GM12878 (cell line): ENCODE data around the gene KPNA1. TPM values are rescaled to one million over a fixed set of nuclear protein-coding genes. Genes with fewer than 3 reads are reported as not detected.
A peak's percentile ranks its signal among the peaks of the same experiment; 100 is the strongest.

ENCODE experiments used
- ESRRA ChIP-seq: IDR thresholded peaks from 2 replicates; pipeline ENCODE4 v1.6.1; 2012; ENCODE audit warnings: mild to moderate bottlenecking, low read length, improper control_type of control experiment
- GABPA ChIP-seq: IDR thresholded peaks from 2 replicates; pipeline ENCODE4 v1.6.1; 2014; ENCODE audit warnings: antibody characterized with exemption, low read depth, mild to moderate bottlenecking, inconsistent platforms
- IKZF2 ChIP-seq, 2 experiments: fragments of 450-650 bp; IDR thresholded peaks; 2 replicates each; pipeline ENCODE4 v1.6.1; 2017; ENCODE audit warnings: mild to moderate bottlenecking in 2 of 2, moderate library complexity in 2 of 2
- MEF2A ChIP-seq: IDR thresholded peaks from 2 replicates; pipeline ENCODE4 v1.6.1; 2011; ENCODE audit warnings: low read depth, mild to moderate bottlenecking, low read length, moderate library complexity; ENCODE audit not compliant: insufficient read depth
- MYC ChIP-seq: IDR thresholded peaks from 2 replicates; pipeline ENCODE4 v1.6.1; 2011; ENCODE audit warnings: mild to moderate bottlenecking, low read length, moderate library complexity, inconsistent platforms; ENCODE audit not compliant: insufficient read depth, insufficient replicate concordance, insufficient read length, severe bottlenecking
- NFIC ChIP-seq: IDR thresholded peaks from 2 replicates; pipeline ENCODE4 v1.6.1; 2012; ENCODE audit warnings: low read depth, mild to moderate bottlenecking, inconsistent platforms, low read length, moderate library complexity
- RUNX3 ChIP-seq: IDR thresholded peaks from 2 replicates; pipeline ENCODE4 v1.6.1; 2012; ENCODE audit warnings: low read length, inconsistent platforms
- SMAD1 ChIP-seq: fragments of 450-650 bp; IDR thresholded peaks from 2 replicates; pipeline ENCODE4 v1.6.1; 2018; ENCODE audit warnings: mild to moderate bottlenecking, low read depth; ENCODE audit not compliant: partially characterized antibody
- SUZ12 ChIP-seq: fragments of 200-600 bp; sonication (generic); IDR thresholded peaks from one replicate; pipeline ENCODE4 v1.6.1; 2018; ENCODE audit warnings: antibody characterized with exemption, mild to moderate bottlenecking; ENCODE audit not compliant: unreplicated experiment
- ZBED1 ChIP-seq: IDR thresholded peaks from 2 replicates; pipeline ENCODE4 v1.6.1; 2016; ENCODE audit warnings: borderline replicate concordance
- ZSCAN29 ChIP-seq: fragments of 450-650 bp; IDR thresholded peaks from 2 replicates; pipeline ENCODE4 v1.6.1; 2017; ENCODE audit warnings: mild to moderate bottlenecking, moderate library complexity
- ZZZ3 ChIP-seq: IDR thresholded peaks from 2 replicates; pipeline ENCODE4 v1.6.1; 2011; ENCODE audit warnings: low read depth; ENCODE audit not compliant: control insufficient read depth, insufficient read length
- polyA plus RNA-seq, 11 experiments: library from polyadenylated mRNA; depleted of rRNA in 4 of 11; unstranded in 6 of 11; stranded (reverse) in 5 of 11; fragments of >200 nt; fragmentation: Nextera tagmentation in 4 of 11; fragmentation: Illumina TruSeq in 1 of 11; extraction: Ambion mirVana in 4 of 11; extraction: Trizol in 1 of 11; gene quantifications; 1 replicate in 1 of 11; 2 replicates in 10 of 11; pipeline versions ENCODE4 v1.2.1 to v1.2.3, GENCODE V29; 2011 to 2016; ENCODE audit warnings: inconsistent platforms in 2 of 11, missing spikeins in 2 of 11, low read depth in 1 of 11
- total RNA-seq, 4 experiments: library from RNA; depleted of rRNA in 3 of 4; stranded (reverse); fragments of >200 nt in 3 of 4; fragmentation: Illumina TruSeq in 1 of 4; extraction: Trizol in 1 of 4; gene quantifications; 2 replicates each; pipeline versions ENCODE4 v1.2.1 to v1.2.3, GENCODE V29; 2013 to 2021
- TF ChIP-seq, protein P1 (sequence below): fragments of 450-650 bp; IDR thresholded peaks from 2 replicates; pipeline ENCODE4 v1.6.1; 2016; ENCODE audit warnings: mild to moderate bottlenecking
- TF ChIP-seq, protein P2 (sequence below): IDR thresholded peaks from 2 replicates; pipeline ENCODE4 v1.6.1; 2012; ENCODE audit warnings: low read depth, low read length, improper control_type of control experiment
- TF ChIP-seq, protein P3 (sequence below): fragments of 450-650 bp; formaldehyde crosslinking; IDR thresholded peaks from 2 replicates; pipeline ENCODE4 v1.4.0; 2020; ENCODE audit warnings: mild to moderate bottlenecking, moderate library complexity
- TF ChIP-seq, protein P4 (sequence below): IDR thresholded peaks from 2 replicates; pipeline ENCODE4 v1.6.1; 2011; ENCODE audit warnings: borderline replicate concordance, low read depth, mild to moderate bottlenecking, moderate library complexity, mixed read lengths, low read length; ENCODE audit not compliant: insufficient read depth; ENCODE audit errors: extremely low read length
- TF ChIP-seq, protein P5 (sequence below): fragments of 150-350 bp; IDR thresholded peaks from 2 replicates; pipeline ENCODE4 v1.6.1; 2014; ENCODE audit warnings: mild to moderate bottlenecking, low read depth, low read length
- TF ChIP-seq, protein P6 (sequence below): IDR thresholded peaks from 2 replicates; pipeline ENCODE4 v1.6.1; 2012; ENCODE audit warnings: low read length, inconsistent platforms
- TF ChIP-seq, protein P7 (sequence below): IDR thresholded peaks from 2 replicates; pipeline ENCODE4 v1.6.1; 2012; ENCODE audit warnings: low read depth, low read length, improper control_type of control experiment

Gene KPNA1
- total and polyA plus RNA-seq, 10 of the 15 experiments (the other 5 are each of a cell fraction or from before 2014, with no cell fraction given) = 8.5 to 52.7 (median 41.0) TPM

DNA sequence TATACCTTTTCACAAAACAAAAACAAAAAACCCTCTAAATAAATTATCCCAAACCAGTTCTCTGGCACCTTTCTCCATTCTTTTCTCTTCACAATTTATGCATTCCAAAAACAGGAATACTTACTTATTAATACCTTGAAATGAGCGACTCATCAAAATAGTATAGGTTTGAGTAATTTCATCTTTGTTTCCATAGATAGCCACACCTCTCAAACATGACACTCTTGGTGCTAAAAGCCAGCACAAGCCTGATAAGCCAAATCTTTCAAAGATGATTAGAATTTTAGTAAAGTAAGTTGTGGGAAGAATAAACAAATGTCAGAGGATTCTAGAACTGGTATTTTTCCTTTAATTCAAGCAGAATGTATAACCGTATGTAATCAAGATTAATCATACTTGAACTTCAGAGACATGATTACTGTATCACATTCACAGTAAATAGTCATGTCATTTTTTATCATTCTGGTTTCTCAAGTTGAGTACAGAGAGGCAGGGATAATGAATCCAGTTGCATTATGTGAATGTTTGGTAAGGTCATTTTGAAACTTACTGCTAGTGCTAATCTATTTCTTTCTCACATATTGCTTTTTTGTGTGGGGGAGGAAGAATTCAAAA is 86.8 kb downstream of the KPNA1 start (continued):
- TF ChIP-seq, protein P1, sequence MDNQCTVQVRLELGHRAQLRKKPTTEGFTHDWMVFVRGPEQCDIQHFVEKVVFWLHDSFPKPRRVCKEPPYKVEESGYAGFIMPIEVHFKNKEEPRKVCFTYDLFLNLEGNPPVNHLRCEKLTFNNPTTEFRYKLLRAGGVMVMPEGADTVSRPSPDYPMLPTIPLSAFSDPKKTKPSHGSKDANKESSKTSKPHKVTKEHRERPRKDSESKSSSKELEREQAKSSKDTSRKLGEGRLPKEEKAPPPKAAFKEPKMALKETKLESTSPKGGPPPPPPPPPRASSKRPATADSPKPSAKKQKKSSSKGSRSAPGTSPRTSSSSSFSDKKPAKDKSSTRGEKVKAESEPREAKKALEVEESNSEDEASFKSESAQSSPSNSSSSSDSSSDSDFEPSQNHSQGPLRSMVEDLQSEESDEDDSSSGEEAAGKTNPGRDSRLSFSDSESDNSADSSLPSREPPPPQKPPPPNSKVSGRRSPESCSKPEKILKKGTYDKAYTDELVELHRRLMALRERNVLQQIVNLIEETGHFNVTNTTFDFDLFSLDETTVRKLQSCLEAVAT = no peak
- TF ChIP-seq, protein P2, sequence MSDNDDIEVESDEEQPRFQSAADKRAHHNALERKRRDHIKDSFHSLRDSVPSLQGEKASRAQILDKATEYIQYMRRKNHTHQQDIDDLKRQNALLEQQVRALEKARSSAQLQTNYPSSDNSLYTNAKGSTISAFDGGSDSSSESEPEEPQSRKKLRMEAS = no peak
- TF ChIP-seq MEF2A (0 out of 2 replicates have a peak, but pooled peaks have one; percentile 31), RUNX3 (no peak; the same call in 1 of the 2 replicates), NFIC (peak; percentile 87), ZBED1 (0 out of 2 replicates have a peak, but pooled peaks have one; percentile 39), SMAD1 (no peak), ZZZ3 (no peak), GABPA (0 out of 2 replicates have a peak, but pooled peaks have one; percentile 17), MYC (no peak), IKZF2 (IDR thresholded peaks at IDR 0.05) (0 out of 4 replicates have a peak, but pooled peaks of 1 of the 2 experiments have one; percentile 12), ESRRA (no peak), SUZ12 (no peak), ZSCAN29 (no peak)
- TF ChIP-seq, protein P3, sequence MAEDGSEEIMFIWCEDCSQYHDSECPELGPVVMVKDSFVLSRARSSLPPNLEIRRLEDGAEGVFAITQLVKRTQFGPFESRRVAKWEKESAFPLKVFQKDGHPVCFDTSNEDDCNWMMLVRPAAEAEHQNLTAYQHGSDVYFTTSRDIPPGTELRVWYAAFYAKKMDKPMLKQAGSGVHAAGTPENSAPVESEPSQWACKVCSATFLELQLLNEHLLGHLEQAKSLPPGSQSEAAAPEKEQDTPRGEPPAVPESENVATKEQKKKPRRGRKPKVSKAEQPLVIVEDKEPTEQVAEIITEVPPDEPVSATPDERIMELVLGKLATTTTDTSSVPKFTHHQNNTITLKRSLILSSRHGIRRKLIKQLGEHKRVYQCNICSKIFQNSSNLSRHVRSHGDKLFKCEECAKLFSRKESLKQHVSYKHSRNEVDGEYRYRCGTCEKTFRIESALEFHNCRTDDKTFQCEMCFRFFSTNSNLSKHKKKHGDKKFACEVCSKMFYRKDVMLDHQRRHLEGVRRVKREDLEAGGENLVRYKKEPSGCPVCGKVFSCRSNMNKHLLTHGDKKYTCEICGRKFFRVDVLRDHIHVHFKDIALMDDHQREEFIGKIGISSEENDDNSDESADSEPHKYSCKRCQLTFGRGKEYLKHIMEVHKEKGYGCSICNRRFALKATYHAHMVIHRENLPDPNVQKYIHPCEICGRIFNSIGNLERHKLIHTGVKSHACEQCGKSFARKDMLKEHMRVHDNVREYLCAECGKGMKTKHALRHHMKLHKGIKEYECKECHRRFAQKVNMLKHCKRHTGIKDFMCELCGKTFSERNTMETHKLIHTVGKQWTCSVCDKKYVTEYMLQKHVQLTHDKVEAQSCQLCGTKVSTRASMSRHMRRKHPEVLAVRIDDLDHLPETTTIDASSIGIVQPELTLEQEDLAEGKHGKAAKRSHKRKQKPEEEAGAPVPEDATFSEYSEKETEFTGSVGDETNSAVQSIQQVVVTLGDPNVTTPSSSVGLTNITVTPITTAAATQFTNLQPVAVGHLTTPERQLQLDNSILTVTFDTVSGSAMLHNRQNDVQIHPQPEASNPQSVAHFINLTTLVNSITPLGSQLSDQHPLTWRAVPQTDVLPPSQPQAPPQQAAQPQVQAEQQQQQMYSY = no peak
- TF ChIP-seq, protein P4, sequence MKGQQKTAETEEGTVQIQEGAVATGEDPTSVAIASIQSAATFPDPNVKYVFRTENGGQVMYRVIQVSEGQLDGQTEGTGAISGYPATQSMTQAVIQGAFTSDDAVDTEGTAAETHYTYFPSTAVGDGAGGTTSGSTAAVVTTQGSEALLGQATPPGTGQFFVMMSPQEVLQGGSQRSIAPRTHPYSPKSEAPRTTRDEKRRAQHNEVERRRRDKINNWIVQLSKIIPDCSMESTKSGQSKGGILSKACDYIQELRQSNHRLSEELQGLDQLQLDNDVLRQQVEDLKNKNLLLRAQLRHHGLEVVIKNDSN = no peak
- TF ChIP-seq, protein P5, sequence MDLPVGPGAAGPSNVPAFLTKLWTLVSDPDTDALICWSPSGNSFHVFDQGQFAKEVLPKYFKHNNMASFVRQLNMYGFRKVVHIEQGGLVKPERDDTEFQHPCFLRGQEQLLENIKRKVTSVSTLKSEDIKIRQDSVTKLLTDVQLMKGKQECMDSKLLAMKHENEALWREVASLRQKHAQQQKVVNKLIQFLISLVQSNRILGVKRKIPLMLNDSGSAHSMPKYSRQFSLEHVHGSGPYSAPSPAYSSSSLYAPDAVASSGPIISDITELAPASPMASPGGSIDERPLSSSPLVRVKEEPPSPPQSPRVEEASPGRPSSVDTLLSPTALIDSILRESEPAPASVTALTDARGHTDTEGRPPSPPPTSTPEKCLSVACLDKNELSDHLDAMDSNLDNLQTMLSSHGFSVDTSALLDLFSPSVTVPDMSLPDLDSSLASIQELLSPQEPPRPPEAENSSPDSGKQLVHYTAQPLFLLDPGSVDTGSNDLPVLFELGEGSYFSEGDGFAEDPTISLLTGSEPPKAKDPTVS = no peak
- TF ChIP-seq, protein P6, sequence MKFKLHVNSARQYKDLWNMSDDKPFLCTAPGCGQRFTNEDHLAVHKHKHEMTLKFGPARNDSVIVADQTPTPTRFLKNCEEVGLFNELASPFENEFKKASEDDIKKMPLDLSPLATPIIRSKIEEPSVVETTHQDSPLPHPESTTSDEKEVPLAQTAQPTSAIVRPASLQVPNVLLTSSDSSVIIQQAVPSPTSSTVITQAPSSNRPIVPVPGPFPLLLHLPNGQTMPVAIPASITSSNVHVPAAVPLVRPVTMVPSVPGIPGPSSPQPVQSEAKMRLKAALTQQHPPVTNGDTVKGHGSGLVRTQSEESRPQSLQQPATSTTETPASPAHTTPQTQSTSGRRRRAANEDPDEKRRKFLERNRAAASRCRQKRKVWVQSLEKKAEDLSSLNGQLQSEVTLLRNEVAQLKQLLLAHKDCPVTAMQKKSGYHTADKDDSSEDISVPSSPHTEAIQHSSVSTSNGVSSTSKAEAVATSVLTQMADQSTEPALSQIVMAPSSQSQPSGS = no peak
- TF ChIP-seq, protein P7, sequence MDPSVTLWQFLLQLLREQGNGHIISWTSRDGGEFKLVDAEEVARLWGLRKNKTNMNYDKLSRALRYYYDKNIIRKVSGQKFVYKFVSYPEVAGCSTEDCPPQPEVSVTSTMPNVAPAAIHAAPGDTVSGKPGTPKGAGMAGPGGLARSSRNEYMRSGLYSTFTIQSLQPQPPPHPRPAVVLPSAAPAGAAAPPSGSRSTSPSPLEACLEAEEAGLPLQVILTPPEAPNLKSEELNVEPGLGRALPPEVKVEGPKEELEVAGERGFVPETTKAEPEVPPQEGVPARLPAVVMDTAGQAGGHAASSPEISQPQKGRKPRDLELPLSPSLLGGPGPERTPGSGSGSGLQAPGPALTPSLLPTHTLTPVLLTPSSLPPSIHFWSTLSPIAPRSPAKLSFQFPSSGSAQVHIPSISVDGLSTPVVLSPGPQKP = no peak
